Measurements from ENCODE around the gene SEMA3E.

The SEMA3E gene

DNA sequence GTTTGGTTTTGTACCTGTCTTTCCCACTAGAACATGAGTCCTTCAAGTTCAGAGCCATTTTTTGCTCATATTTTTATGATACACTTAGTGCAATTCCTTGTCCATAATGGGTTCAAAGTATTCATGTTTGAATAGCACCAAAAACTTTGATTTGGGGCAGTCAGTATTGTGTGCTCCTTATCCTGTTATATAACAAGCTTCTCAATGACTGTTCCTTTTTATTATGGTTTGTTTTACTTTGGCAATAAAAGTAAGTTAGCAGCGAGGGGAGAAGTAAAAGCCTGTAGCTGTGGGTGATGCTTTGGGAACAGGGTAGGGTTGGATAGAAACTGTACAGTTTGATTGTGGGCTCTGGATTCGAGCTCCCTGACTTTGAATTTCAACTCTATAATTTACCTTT, 311.9 kb downstream of the SEMA3E start:
- DNase-seq: no peak

DNA sequence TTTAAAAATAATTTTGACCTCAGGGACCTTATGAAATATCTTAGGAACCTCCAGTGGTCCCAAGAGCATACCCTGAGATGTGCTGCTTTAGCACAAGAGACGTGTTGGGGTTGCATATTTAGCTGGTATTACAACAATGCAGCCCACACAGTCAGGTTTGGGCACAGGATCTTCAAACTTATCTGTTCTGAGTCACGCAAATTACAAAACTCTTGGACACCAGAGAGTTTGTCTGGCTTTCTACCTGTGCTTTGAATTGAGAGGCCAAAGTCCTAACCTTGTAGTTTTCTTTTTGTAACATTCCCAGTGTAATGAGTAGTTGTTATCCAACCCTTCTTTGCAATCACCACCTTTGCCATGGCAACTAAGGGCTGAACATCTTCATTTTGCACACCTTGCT, 322.7 kb downstream of the SEMA3E start:
- DNase-seq: no peak

DNA sequence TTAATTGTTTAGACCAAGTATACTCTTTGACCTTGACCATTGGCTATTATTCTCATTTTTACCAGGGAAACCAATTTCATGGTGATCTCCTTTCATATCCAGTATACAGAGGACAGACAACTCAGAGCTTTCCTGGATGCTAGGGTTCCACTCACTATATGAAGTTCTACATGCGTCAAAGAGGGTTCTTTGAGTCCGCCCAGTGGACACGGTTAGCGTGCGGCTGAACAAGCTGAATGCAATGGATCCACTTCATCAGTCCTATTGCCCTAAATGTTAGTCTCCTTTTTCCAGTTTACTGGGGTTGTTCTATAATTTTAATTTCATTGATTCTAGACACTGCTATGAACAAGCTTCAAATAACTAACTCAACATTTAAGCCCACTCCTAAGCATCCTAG, 323.9 kb downstream of the SEMA3E start:
- no peak for DNase-seq

DNA sequence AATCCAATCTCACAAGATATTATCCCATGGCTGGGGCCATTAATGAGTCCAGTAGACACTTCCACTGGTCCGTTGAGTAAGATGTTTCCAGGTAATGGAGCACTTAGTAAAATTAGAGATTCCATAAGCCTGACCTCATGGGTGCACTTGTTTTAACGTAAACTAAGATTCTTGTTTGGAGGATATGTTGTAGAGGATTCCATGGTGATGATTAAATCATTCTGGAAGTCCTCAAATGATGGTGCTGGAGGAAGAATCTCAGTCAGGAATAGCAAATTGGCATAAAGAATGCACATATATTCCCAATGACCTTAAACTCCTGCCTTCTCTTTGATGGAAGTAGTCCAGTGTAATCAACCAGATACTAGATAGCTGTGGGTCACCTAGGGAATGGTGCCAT, 324.3 kb downstream of the SEMA3E start:
- DNase-seq: no peak

DNA sequence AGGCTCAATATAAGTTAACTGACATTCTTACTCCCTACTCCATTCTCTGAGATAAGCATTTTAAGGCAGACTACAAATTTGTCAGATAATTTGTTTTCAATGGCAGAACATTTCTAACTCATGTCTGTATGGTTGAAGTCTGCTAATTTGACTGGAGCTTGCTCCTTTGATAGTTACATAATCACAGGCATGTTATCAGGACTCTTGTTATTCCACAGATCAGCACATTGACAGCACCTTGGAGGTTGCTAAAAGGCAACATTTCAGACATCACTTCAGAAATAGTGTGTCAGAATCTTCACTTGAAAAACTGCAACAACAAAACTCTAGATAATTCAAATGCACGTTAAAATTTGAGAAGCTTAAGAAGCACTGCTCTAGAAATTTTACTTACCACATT, 327.9 kb downstream of the SEMA3E start:
- no peak for DNase-seq

DNA sequence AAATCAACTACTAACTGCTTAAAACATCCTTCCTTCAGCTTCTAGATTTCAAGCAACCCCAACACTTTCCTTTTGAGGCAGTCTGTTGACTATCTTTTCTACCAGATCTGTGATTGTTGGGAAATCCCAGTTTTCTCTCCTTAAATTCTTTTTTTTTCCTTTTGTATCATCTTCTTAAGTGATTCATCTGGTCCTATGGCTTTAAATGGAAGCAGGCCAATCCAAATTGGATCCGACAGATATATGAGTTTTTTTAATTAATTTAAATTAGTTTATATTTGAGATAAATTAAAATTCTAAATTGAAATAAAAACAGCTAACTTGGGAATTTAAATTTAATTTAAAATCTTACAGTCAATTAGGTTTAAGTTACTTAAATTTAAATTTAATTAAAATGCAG, 335.0 kb downstream of the SEMA3E start:
- no peak for DNase-seq
